H9 (cell line): ENCODE results near the gene MRPL40. TPM values are rescaled to one million over a fixed set of nuclear protein-coding genes. Genes with fewer than 3 reads are reported as not detected.

ENCODE experiments used
- DNase-seq: peaks from one replicate; pipeline ENCODE4 v3.0.0-alpha.2; 2017
- H2AFZ ChIP-seq: one replicate; pipeline ENCODE4 v1.6.1; 2013; ENCODE audit warnings: mild to moderate bottlenecking, low read length, control low read depth, moderate library complexity
- H2AK5ac ChIP-seq: 2 replicates; pipeline ENCODE4 v1.6.1; 2013; ENCODE audit warnings: low read length, control low read depth, mixed read lengths; ENCODE audit not compliant: insufficient read length
- H2BK120ac ChIP-seq: one replicate; pipeline ENCODE4 v1.6.1; 2013; ENCODE audit warnings: low read depth, mild to moderate bottlenecking, low read length, control low read depth, inconsistent platforms; ENCODE audit not compliant: poor library complexity, severe bottlenecking
- H2BK12ac ChIP-seq: 2 replicates; pipeline ENCODE4 v1.6.1; 2013; ENCODE audit warnings: low read length, control low read depth, mixed read lengths, low read depth; ENCODE audit not compliant: insufficient read length
- H2BK15ac ChIP-seq: 2 replicates; pipeline ENCODE4 v1.6.1; 2013; ENCODE audit warnings: low read depth, low read length, control low read depth
- H2BK20ac ChIP-seq: one replicate; pipeline ENCODE4 v1.6.1; 2013; ENCODE audit warnings: low read depth, mild to moderate bottlenecking, low read length, control low read depth, inconsistent platforms; ENCODE audit not compliant: poor library complexity, severe bottlenecking
- H2BK5ac ChIP-seq: 2 replicates; pipeline ENCODE4 v1.6.1; 2013; ENCODE audit warnings: low read length, control low read depth, mixed read lengths; ENCODE audit not compliant: insufficient read length
- H3K14ac ChIP-seq: 2 replicates; pipeline ENCODE4 v1.6.1; 2013; ENCODE audit warnings: low read length, control low read depth; ENCODE audit not compliant: insufficient read depth
- H3K18ac ChIP-seq: 2 replicates; pipeline ENCODE4 v1.6.1; 2013; ENCODE audit warnings: low read depth, mild to moderate bottlenecking, mixed read lengths, low read length, control low read depth; ENCODE audit not compliant: insufficient read length
- H3K23ac ChIP-seq: 2 replicates; pipeline ENCODE4 v1.6.1; 2013; ENCODE audit warnings: low read length, control low read depth, mixed read lengths, low read depth; ENCODE audit not compliant: insufficient read length
- H3K23me2 ChIP-seq: 2 replicates; pipeline ENCODE4 v1.6.1; 2013; ENCODE audit warnings: low read depth, mild to moderate bottlenecking, mixed read lengths, low read length, control low read depth; ENCODE audit not compliant: insufficient read length, poor library complexity, severe bottlenecking
- H3K27ac ChIP-seq: 2 replicates; pipeline ENCODE4 v1.5.1; 2013; ENCODE audit warnings: low read length, control low read depth, mixed read lengths, low read depth; ENCODE audit not compliant: insufficient read length
- H3K27me3 ChIP-seq: 2 replicates; pipeline ENCODE4 v1.6.1; 2013; ENCODE audit warnings: low read length, control low read depth, inconsistent platforms; ENCODE audit not compliant: insufficient read depth
- H3K4ac ChIP-seq: 2 replicates; pipeline ENCODE4 v1.6.1; 2013; ENCODE audit warnings: low read depth, mild to moderate bottlenecking, control low read depth, inconsistent platforms, low read length, moderate library complexity
- H3K4me1 ChIP-seq: 2 replicates; pipeline ENCODE4 v1.6.1; 2013; ENCODE audit warnings: low read length, control low read depth, inconsistent platforms; ENCODE audit not compliant: insufficient read depth
- H3K4me2 ChIP-seq: 2 replicates; pipeline ENCODE4 v1.6.1; 2013; ENCODE audit warnings: low read length, control low read depth, mixed read lengths; ENCODE audit not compliant: insufficient read length, insufficient read depth
- H3K56ac ChIP-seq: 2 replicates; pipeline ENCODE4 v1.6.1; 2013; ENCODE audit warnings: low read depth, mild to moderate bottlenecking, mixed read lengths, low read length, control low read depth; ENCODE audit not compliant: insufficient read length
- H3K79me1 ChIP-seq: 2 replicates; pipeline ENCODE4 v1.6.1; 2013; ENCODE audit warnings: low read depth, mild to moderate bottlenecking, moderate library complexity, low read length, control low read depth, inconsistent platforms; ENCODE audit not compliant: insufficient read depth, poor library complexity, severe bottlenecking
- H3K79me2 ChIP-seq: 2 replicates; pipeline ENCODE4 v1.6.1; 2013; ENCODE audit warnings: low read length, control low read depth, inconsistent platforms; ENCODE audit not compliant: insufficient read depth
- H3K9ac ChIP-seq: 2 replicates; pipeline ENCODE4 v1.6.1; 2013; ENCODE audit warnings: low read length, control low read depth, mixed read lengths; ENCODE audit not compliant: insufficient read length; ENCODE audit errors: extremely low read depth
- H3K9me3 ChIP-seq: one replicate; pipeline ENCODE4 v1.6.1; 2013; ENCODE audit warnings: low read depth, low read length, inconsistent platforms; ENCODE audit not compliant: control insufficient read depth
- H3T11ph ChIP-seq: one replicate; pipeline ENCODE4 v1.6.1; 2013; ENCODE audit warnings: mild to moderate bottlenecking, low read length, control low read depth, inconsistent platforms
- H4K20me1 ChIP-seq: one replicate; pipeline ENCODE4 v1.6.1; 2013; ENCODE audit not compliant: control insufficient read depth, insufficient read length, insufficient read depth
- H4K5ac ChIP-seq: 2 replicates; pipeline ENCODE4 v1.6.1; 2013; ENCODE audit warnings: low read depth, mild to moderate bottlenecking, mixed read lengths, low read length, control low read depth; ENCODE audit not compliant: insufficient read length
- H4K8ac ChIP-seq: replicated peaks from 2 replicates; pipeline ENCODE4 v1.6.1; 2013; ENCODE audit warnings: low read length, control low read depth, mixed read lengths, low read depth; ENCODE audit not compliant: insufficient read length
- H4K91ac ChIP-seq: 2 replicates; pipeline ENCODE4 v1.6.1; 2013; ENCODE audit warnings: low read depth, mild to moderate bottlenecking, moderate library complexity, mixed read lengths, low read length, control low read depth; ENCODE audit not compliant: insufficient read length
- H3K27ac Mint-ChIP-seq, 3 experiments: 2 replicates in 2 of 3; 3 replicates in 1 of 3; pipeline ENCODE4 v1.8.0; 2020 to 2021; ENCODE audit warnings: mixed read lengths in 3 of 3, mild to moderate bottlenecking in 1 of 3, moderate library complexity in 1 of 3
- H3K27me3 Mint-ChIP-seq: 2 replicates; pipeline ENCODE4 v1.8.0; 2021; ENCODE audit warnings: low read depth, mild to moderate bottlenecking, moderate library complexity, mixed read lengths
- H3K36me3 Mint-ChIP-seq, 3 experiments: 2 replicates in 2 of 3; 3 replicates in 1 of 3; pipeline ENCODE4 v1.8.0; 2020 to 2021; ENCODE audit warnings: low read depth in 3 of 3, mixed read lengths in 3 of 3; ENCODE audit not compliant: insufficient read depth in 1 of 3
- H3K4me1 Mint-ChIP-seq, 2 experiments: 2 replicates each; pipeline ENCODE4 v1.8.0; 2020; ENCODE audit warnings: mixed read lengths in 2 of 2
- H3K4me3 Mint-ChIP-seq, 2 experiments: 2 replicates in 1 of 2; 3 replicates in 1 of 2; pipeline ENCODE4 v1.8.0; 2020 to 2021; ENCODE audit warnings: mild to moderate bottlenecking in 2 of 2, mixed read lengths in 2 of 2, moderate library complexity in 1 of 2
- H3K9me3 Mint-ChIP-seq, 2 experiments: 2 replicates in 1 of 2; 3 replicates in 1 of 2; pipeline ENCODE4 v1.8.0; 2020; ENCODE audit warnings: mild to moderate bottlenecking in 2 of 2, mixed read lengths in 2 of 2, moderate library complexity in 1 of 2
- WGBS: extraction: QIAGEN DNeasy Blood & Tissue Kit; methylation state at CpG from one replicate; pipeline ENCODE4 v1.1.7; 2013; ENCODE audit warnings: missing lambda C conversion rate, low lambda C conversion rate, mixed read lengths; ENCODE audit not compliant: insufficient read length; ENCODE audit errors: extremely low coverage; 5-methylcytosine and 5-hydroxymethylcytosine counted together
- total RNA-seq: library from RNA; stranded (reverse); gene quantifications from 2 replicates; pipeline ENCODE4 v1.2.1, GENCODE V29; 2021
- TF ChIP-seq, protein P1 (sequence below): fragments of 200-600 bp; sonication (generic); conservative IDR thresholded peaks from 3 replicates; pipeline ENCODE4 v1.8.0; 2021; ENCODE audit warnings: antibody characterized with exemption, mild to moderate bottlenecking

MRPL40 gene
- total RNA-seq, 1 experiment from 2014 or later: 15.2 TPM

DNA sequence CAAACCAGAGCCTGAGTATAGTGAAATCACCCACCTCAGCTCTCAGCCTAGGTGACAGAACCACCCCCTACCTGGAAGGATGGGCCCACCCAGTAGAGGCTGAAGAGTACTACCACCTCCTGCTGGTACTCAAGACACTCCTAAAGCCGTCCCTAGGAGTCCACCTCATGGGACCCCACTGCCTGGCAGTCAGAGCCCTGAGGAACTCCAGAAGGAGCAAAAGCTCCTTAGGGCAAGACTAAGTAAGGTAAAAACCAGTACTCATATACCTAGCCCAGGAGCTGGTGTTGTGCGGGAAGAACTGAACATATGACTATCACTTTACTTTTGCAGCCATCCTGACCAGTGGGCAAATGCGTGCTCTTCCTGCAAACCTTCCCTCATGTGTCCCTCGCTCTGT is 37.1 kb upstream of the MRPL40 start:
- Histone ChIP-seq H2BK12ac (no peak overlapping the region), H3K23ac (no peak overlapping the region), H3K4ac (no peak overlapping the region), H3K27me3 (no peaks in the 10 kb centered on the region), H3K9ac (no peak overlapping the region), H2AK5ac (no peak overlapping the region), H3K56ac (no peak overlapping the region), H3K4me1 (no peaks in the 10 kb centered on the region), H2AFZ (no peak overlapping the region), H3K27ac (no peak overlapping the region), H2BK120ac (no peak overlapping the region), H4K5ac (no peak overlapping the region), H3K4me2 (no peak overlapping the region), H3K23me2 (no peaks in the 10 kb centered on the region), H2BK20ac (no peak overlapping the region), H2BK15ac (no peak overlapping the region), H4K20me1 (no peaks in the 10 kb centered on the region), H3K14ac (no peak overlapping the region), H4K8ac (no peak overlapping the region), H4K91ac (no peak overlapping the region), H3K18ac (no peak overlapping the region), H3K9me3 (no peaks in the 10 kb centered on the region), H3K79me2 (no peaks in the 10 kb centered on the region), H2BK5ac (no peak overlapping the region), H3K79me1 (no peaks in the 10 kb centered on the region), H3T11ph (no peak overlapping the region)
- H3K27me3 Mint-ChIP-seq: no peaks in the 10 kb centered on the region
- no CpG with 5 or more reads among the region's 4 CpGs for WGBS
- H3K4me1 Mint-ChIP-seq: no peaks in the 10 kb centered on the region
- H3K27ac Mint-ChIP-seq: no peak overlapping the region; a peak in 2 of 7 replicates
- no peak for DNase-seq
- peaks cover 16 to 75% (median 57%) of the 10 kb centered on the region in 3 experiments for H3K36me3 Mint-ChIP-seq
- no peak overlapping the region for H3K4me3 Mint-ChIP-seq
- TF ChIP-seq, protein P1, sequence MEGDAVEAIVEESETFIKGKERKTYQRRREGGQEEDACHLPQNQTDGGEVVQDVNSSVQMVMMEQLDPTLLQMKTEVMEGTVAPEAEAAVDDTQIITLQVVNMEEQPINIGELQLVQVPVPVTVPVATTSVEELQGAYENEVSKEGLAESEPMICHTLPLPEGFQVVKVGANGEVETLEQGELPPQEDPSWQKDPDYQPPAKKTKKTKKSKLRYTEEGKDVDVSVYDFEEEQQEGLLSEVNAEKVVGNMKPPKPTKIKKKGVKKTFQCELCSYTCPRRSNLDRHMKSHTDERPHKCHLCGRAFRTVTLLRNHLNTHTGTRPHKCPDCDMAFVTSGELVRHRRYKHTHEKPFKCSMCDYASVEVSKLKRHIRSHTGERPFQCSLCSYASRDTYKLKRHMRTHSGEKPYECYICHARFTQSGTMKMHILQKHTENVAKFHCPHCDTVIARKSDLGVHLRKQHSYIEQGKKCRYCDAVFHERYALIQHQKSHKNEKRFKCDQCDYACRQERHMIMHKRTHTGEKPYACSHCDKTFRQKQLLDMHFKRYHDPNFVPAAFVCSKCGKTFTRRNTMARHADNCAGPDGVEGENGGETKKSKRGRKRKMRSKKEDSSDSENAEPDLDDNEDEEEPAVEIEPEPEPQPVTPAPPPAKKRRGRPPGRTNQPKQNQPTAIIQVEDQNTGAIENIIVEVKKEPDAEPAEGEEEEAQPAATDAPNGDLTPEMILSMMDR: no peak
- H3K9me3 Mint-ChIP-seq: no peaks in the 10 kb centered on the region
